WERI-Rb-1 (cell line): ENCODE measurements around the gene ZNF681.
"Not testable (repeated sequence)": the region's sequence is repeated elsewhere in the genome, so short reads cannot be mapped to it uniquely, and the experiment has no call there.

ENCODE experiments used
- DNase-seq: peaks from one replicate; pipeline ENCODE4 v3.0.0-alpha.2; 2020
- H3K27ac ChIP-seq: fragments of 250-450 bp; sonication (Bioruptor Pico); 2 replicates; pipeline ENCODE4 v1.5.1; 2020; ENCODE audit warnings: mild to moderate bottlenecking, moderate library complexity
- H3K27me3 ChIP-seq: fragments of 250-450 bp; sonication (Bioruptor Pico); 2 replicates; pipeline ENCODE4 v1.5.1; 2021; ENCODE audit warnings: mild to moderate bottlenecking, low read depth, moderate library complexity; ENCODE audit not compliant: insufficient read depth, severe bottlenecking
- H3K36me3 ChIP-seq: fragments of 250-450 bp; sonication (Bioruptor Pico); 2 replicates; pipeline ENCODE4 v1.5.1; 2020; ENCODE audit warnings: mild to moderate bottlenecking, moderate library complexity
- H3K4me3 ChIP-seq: 2 replicates; pipeline ENCODE4 v1.5.1; 2011; ENCODE audit warnings: low read depth, mild to moderate bottlenecking, control low read depth, low read length
- H3K9me3 ChIP-seq: fragments of 250-450 bp; sonication (Bioruptor Pico); 2 replicates; pipeline ENCODE4 v1.5.1; 2021; ENCODE audit warnings: mild to moderate bottlenecking, moderate library complexity; ENCODE audit not compliant: severe bottlenecking
- CTCF ChIP-seq: IDR thresholded peaks from 2 replicates; pipeline ENCODE4 v1.5.1; 2011; ENCODE audit warnings: low read depth, mild to moderate bottlenecking, control low read depth, inconsistent platforms, low read length

ZNF681 gene

GRCh38 chr19:23778566-23778965 is 19.9 kb upstream of the ZNF681 start:
- Histone ChIP-seq H3K27ac (no peak overlapping the region), H3K27me3 (no peaks in the 10 kb centered on the region), H3K4me3 (no peak overlapping the region), H3K36me3 (no peaks in the 10 kb centered on the region), H3K9me3 (no peaks in the 10 kb centered on the region)
- no peak for TF ChIP-seq CTCF
- no peak for DNase-seq

- not testable (repeated sequence) for H3K36me3 ChIP-seq
These were observed 19.3 kb upstream of the ZNF681 start for GRCh38 chr19:23778036-23778435.

GRCh38 chr19:23777216-23777615 is 18.5 kb upstream of the ZNF681 start:
- H3K27me3 ChIP-seq = no peaks in the 10 kb centered on the region
- H3K9me3 ChIP-seq = no peaks in the 10 kb centered on the region
- no peak for TF ChIP-seq CTCF
- no peak for DNase-seq
- H3K36me3 ChIP-seq = no peaks in the 10 kb centered on the region
- no peak overlapping the region for H3K4me3 ChIP-seq
- H3K27ac ChIP-seq = no peak overlapping the region

More at GRCh38 chr19:23778036-23778435, 19.3 kb upstream of the ZNF681 start:
- not testable (repeated sequence) for H3K27me3 ChIP-seq, DNase-seq, H3K9me3 ChIP-seq, H3K4me3 ChIP-seq, H3K27ac ChIP-seq

GRCh38 chr19:23776507-23777205 is 18.0 kb upstream of the ZNF681 start:
- Histone ChIP-seq H3K27me3 (no peaks in the 10 kb centered on the region), H3K27ac (no peak overlapping the region), H3K9me3 (no peaks in the 10 kb centered on the region), H3K4me3 (no peak overlapping the region), H3K36me3 (no peaks in the 10 kb centered on the region)
- DNase-seq = no peak
- TF ChIP-seq CTCF = no peak

- DNase-seq = no peak
- H3K27me3 ChIP-seq = no peaks in the 10 kb centered on the region
- no peaks in the 10 kb centered on the region for H3K9me3 ChIP-seq
- H3K4me3 ChIP-seq = no peak overlapping the region
- H3K36me3 ChIP-seq = no peaks in the 10 kb centered on the region
- no peak overlapping the region for H3K27ac ChIP-seq
- no peak for TF ChIP-seq CTCF
These were observed 15.9 kb upstream of the ZNF681 start for GRCh38 chr19:23774524-23774971.

- Histone ChIP-seq H3K27me3 (no peaks in the 10 kb centered on the region), H3K9me3 (no peaks in the 10 kb centered on the region), H3K36me3 (no peaks in the 10 kb centered on the region), H3K27ac (no peak overlapping the region), H3K4me3 (no peak overlapping the region)
- no peak for DNase-seq
- TF ChIP-seq CTCF = no peak
These were observed 15.4 kb upstream of the ZNF681 start for GRCh38 chr19:23774106-23774505.
